MM.1S (cell line): ENCODE data around the gene EAPP.

Source experiments
- EZH2phosphoT487 ChIP-seq: fragments of 300-600 bp; sonication (generic); IDR thresholded peaks from 2 replicates; pipeline ENCODE4 v1.6.1; 2018; ENCODE audit warnings: antibody characterized with exemption, low read length
- TF ChIP-seq, protein P1 (sequence below): fragments of 300-600 bp; sonication (generic); IDR thresholded peaks from 2 replicates; pipeline ENCODE4 v1.5.1; 2016; ENCODE audit warnings: antibody characterized with exemption, low read length, mixed read lengths

DNA sequence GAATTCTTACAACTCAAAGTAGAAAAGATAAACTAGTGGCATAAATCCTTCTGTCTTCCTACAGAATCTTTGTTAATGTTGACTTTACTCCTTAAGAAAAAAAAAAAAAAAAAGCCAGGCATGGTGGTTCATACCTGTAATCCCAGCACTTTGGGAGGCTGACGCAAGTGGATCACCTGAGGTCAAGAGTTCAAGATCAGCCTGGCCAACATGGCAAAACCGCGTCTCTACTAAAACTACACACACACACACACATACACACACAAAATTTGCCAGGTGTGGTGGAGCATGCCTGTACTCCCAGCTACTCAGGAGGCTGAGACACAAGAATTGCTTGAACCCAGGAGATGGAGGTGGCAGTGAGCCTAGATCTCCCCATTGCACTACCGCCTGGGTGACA, 59.8 kb downstream of the EAPP start:
- TF ChIP-seq, protein P1, sequence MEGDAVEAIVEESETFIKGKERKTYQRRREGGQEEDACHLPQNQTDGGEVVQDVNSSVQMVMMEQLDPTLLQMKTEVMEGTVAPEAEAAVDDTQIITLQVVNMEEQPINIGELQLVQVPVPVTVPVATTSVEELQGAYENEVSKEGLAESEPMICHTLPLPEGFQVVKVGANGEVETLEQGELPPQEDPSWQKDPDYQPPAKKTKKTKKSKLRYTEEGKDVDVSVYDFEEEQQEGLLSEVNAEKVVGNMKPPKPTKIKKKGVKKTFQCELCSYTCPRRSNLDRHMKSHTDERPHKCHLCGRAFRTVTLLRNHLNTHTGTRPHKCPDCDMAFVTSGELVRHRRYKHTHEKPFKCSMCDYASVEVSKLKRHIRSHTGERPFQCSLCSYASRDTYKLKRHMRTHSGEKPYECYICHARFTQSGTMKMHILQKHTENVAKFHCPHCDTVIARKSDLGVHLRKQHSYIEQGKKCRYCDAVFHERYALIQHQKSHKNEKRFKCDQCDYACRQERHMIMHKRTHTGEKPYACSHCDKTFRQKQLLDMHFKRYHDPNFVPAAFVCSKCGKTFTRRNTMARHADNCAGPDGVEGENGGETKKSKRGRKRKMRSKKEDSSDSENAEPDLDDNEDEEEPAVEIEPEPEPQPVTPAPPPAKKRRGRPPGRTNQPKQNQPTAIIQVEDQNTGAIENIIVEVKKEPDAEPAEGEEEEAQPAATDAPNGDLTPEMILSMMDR, result no peak
- no peak for TF ChIP-seq EZH2phosphoT487
